OCI-LY1 (cell line): ENCODE measurements around the gene SLC25A21.

Experiments used
- H2AFZ ChIP-seq: fragments of 200-600 bp; sonication (generic), shearing (Covaris generic); 2 replicates; pipeline ENCODE4 v1.6.0; 2014; ENCODE audit warnings: antibody characterized with exemption, mild to moderate bottlenecking, low read length
- H3F3A ChIP-seq: fragments of 200-600 bp; sonication (generic), shearing (Covaris generic); 2 replicates; pipeline ENCODE4 v1.6.0; 2014; ENCODE audit warnings: mild to moderate bottlenecking, antibody characterized with exemption, low read length, moderate library complexity; ENCODE audit not compliant: insufficient read depth
- H3K27ac ChIP-seq: fragments of 200-600 bp; sonication (generic); 2 replicates; pipeline ENCODE4 v1.5.1; 2014; ENCODE audit warnings: low read length, mixed run types, mild to moderate bottlenecking, low read depth; ENCODE audit not compliant: poor library complexity, severe bottlenecking
- H3K27me3 ChIP-seq: fragments of 200-600 bp; sonication (generic); 2 replicates; pipeline ENCODE4 v1.6.0; 2014; ENCODE audit warnings: antibody characterized with exemption, mild to moderate bottlenecking, low read length, moderate library complexity; ENCODE audit not compliant: insufficient read depth
- H3K36me3 ChIP-seq: fragments of 200-600 bp; sonication (generic); 2 replicates; pipeline ENCODE4 v1.6.1; 2014; ENCODE audit warnings: mild to moderate bottlenecking, antibody characterized with exemption, low read length, moderate library complexity, mixed read lengths; ENCODE audit not compliant: insufficient read depth
- H3K4me1 ChIP-seq: fragments of 200-600 bp; sonication (generic); 2 replicates; pipeline ENCODE4 v1.5.1; 2014; ENCODE audit warnings: mild to moderate bottlenecking, low read length, moderate library complexity; ENCODE audit not compliant: insufficient read depth, severe bottlenecking
- H3K4me2 ChIP-seq: fragments of 200-600 bp; sonication (generic), shearing (Covaris generic); 2 replicates; pipeline ENCODE4 v1.6.1; 2014; ENCODE audit warnings: low read length
- H3K4me3 ChIP-seq: fragments of 200-600 bp; sonication (generic); 2 replicates; pipeline ENCODE4 v1.5.1; 2014; ENCODE audit warnings: low read length, low read depth, mild to moderate bottlenecking, mixed read lengths; ENCODE audit not compliant: poor library complexity, severe bottlenecking
- H3K79me2 ChIP-seq: fragments of 200-600 bp; shearing (Covaris generic); 2 replicates; pipeline ENCODE4 v1.6.1; 2016; ENCODE audit warnings: mixed run types, low read length, mixed read lengths; ENCODE audit not compliant: insufficient read depth
- H3K9ac ChIP-seq: fragments of 200-600 bp; sonication (generic), shearing (Covaris generic); 2 replicates; pipeline ENCODE4 v1.6.1; 2014; ENCODE audit warnings: mild to moderate bottlenecking, low read length, mixed read lengths
- H3K9me2 ChIP-seq: fragments of 200-600 bp; sonication (generic), shearing (Covaris generic); 2 replicates; pipeline ENCODE4 v1.6.1; 2014; ENCODE audit warnings: low read depth, mild to moderate bottlenecking, low read length, mixed read lengths
- H3K9me3 ChIP-seq: fragments of 200-600 bp; shearing (Covaris generic); 2 replicates; pipeline ENCODE4 v1.6.1; 2014; ENCODE audit warnings: low read length, mixed read lengths
- H4K20me1 ChIP-seq: fragments of 200-600 bp; sonication (generic), shearing (Covaris generic); 2 replicates; pipeline ENCODE4 v1.6.0; 2016; ENCODE audit warnings: mild to moderate bottlenecking, low read length; ENCODE audit not compliant: insufficient read depth
- CTCF ChIP-seq: fragments of 200-600 bp; sonication (generic), shearing (Covaris generic); IDR thresholded peaks from 2 replicates; pipeline ENCODE4 v1.5.1; 2017; ENCODE audit warnings: mild to moderate bottlenecking, antibody characterized with exemption, low read length, moderate library complexity, mixed read lengths
- EZH2 ChIP-seq: fragments of 200-600 bp; sonication (generic), shearing (Covaris generic); IDR thresholded peaks from 2 replicates; pipeline ENCODE4 v1.8.0; 2017; ENCODE audit warnings: borderline replicate concordance, mixed run types, mild to moderate bottlenecking, antibody characterized with exemption, low read length, moderate library complexity, mixed read lengths

The SLC25A21 gene

GRCh38 chr14:36750244-36750643 is 422.2 kb downstream of the SLC25A21 start:
- H3K4me1 ChIP-seq: no peaks in the 10 kb centered on the region
- H3K9ac ChIP-seq: no peak overlapping the region
- H2AFZ ChIP-seq: no peak overlapping the region
- no peaks in the 10 kb centered on the region for H3K36me3 ChIP-seq
- H3K9me2 ChIP-seq: no peaks in the 10 kb centered on the region
- H3K9me3 ChIP-seq: no peaks in the 10 kb centered on the region
- H4K20me1 ChIP-seq: no peaks in the 10 kb centered on the region
- no peak overlapping the region for H3K4me2 ChIP-seq
- H3K27ac ChIP-seq: no peak overlapping the region
- no peak overlapping the region for H3K4me3 ChIP-seq
- TF ChIP-seq EZH2: no peak
- TF ChIP-seq CTCF: no peak
- no peaks in the 10 kb centered on the region for H3K79me2 ChIP-seq
- no peaks in the 10 kb centered on the region for H3F3A ChIP-seq
- H3K27me3 ChIP-seq: no peaks in the 10 kb centered on the region

- Histone ChIP-seq H2AFZ (no peak overlapping the region), H3K4me3 (no peak overlapping the region), H3K9me3 (no peaks in the 10 kb centered on the region), H3K79me2 (no peaks in the 10 kb centered on the region), H3K4me2 (no peak overlapping the region), H3K9me2 (no peaks in the 10 kb centered on the region), H3K36me3 (no peaks in the 10 kb centered on the region), H3K9ac (no peak overlapping the region), H3K27ac (no peak overlapping the region), H3K27me3 (no peaks in the 10 kb centered on the region), H4K20me1 (no peaks in the 10 kb centered on the region), H3K4me1 (no peaks in the 10 kb centered on the region), H3F3A (no peaks in the 10 kb centered on the region)
- no peak for TF ChIP-seq CTCF
- no peak for TF ChIP-seq EZH2
These were observed 423.7 kb downstream of the SLC25A21 start for GRCh38 chr14:36748610-36749213.

- Histone ChIP-seq H4K20me1 (no peaks in the 10 kb centered on the region), H3F3A (no peaks in the 10 kb centered on the region), H3K36me3 (no peaks in the 10 kb centered on the region), H3K4me2 (no peak overlapping the region), H3K27me3 (no peaks in the 10 kb centered on the region), H2AFZ (no peak overlapping the region), H3K79me2 (no peaks in the 10 kb centered on the region), H3K4me1 (no peaks in the 10 kb centered on the region), H3K4me3 (no peak overlapping the region), H3K9me3 (no peaks in the 10 kb centered on the region), H3K9me2 (no peaks in the 10 kb centered on the region), H3K27ac (no peak overlapping the region), H3K9ac (no peak overlapping the region)
- TF ChIP-seq CTCF (peak; percentile 63), EZH2 (no peak)
These were observed 424.8 kb downstream of the SLC25A21 start for GRCh38 chr14:36747411-36748184.
